ENCODE results near the gene DIO1.

The DIO1 gene

GRCh38 chr1:53894644-53895043 is 657 bp downstream of the DIO1 start:
- no peak for DNase-seq (ENCODE audit: low read depth)

GRCh38 chr1:53895421-53895820 is 1.4 kb downstream of the DIO1 start:
- DNase-seq (ENCODE audit: low read depth) = no peak

- DNase-seq (ENCODE audit: low read depth) = peak; percentile 87
Observed at GRCh38 chr1:53896635-53897229, 2.7 kb downstream of the DIO1 start.

GRCh38 chr1:53899206-53899628 is 5.2 kb downstream of the DIO1 start:
- DNase-seq (ENCODE audit: low read depth) = no peak

GRCh38 chr1:53899708-53900107 is 5.7 kb downstream of the DIO1 start:
- no peak for DNase-seq (ENCODE audit: low read depth)

- no peak for DNase-seq (ENCODE audit: low read depth)
Observed at GRCh38 chr1:53902235-53903138, 8.5 kb downstream of the DIO1 start.

GRCh38 chr1:53905509-53905908 is 11.5 kb downstream of the DIO1 start:
- DNase-seq (ENCODE audit: low read depth) = no peak

- DNase-seq (ENCODE audit: low read depth) = no peak
Observed at GRCh38 chr1:53906121-53906520, 12.1 kb downstream of the DIO1 start.

- no peak for DNase-seq (ENCODE audit: low read depth)
Observed at GRCh38 chr1:53909946-53910345, 16.0 kb downstream of the DIO1 start.

- DNase-seq (ENCODE audit: low read depth) = no peak
Observed at GRCh38 chr1:53911442-53911841, 17.5 kb downstream of the DIO1 start.

- DNase-seq (ENCODE audit: low read depth) = no peak
Observed at GRCh38 chr1:53913352-53914033, 19.5 kb downstream of the DIO1 start.

GRCh38 chr1:53918343-53918742 is 24.4 kb downstream of the DIO1 start:
- no peak for DNase-seq (ENCODE audit: low read depth)

GRCh38 chr1:53919675-53920066 is 25.7 kb downstream of the DIO1 start:
- DNase-seq (ENCODE audit: low read depth) = no peak

- no peak for DNase-seq (ENCODE audit: low read depth)
Observed at GRCh38 chr1:53927376-53927881, 33.4 kb downstream of the DIO1 start.

GRCh38 chr1:53929246-53929960 is 35.4 kb downstream of the DIO1 start:
- DNase-seq (ENCODE audit: low read depth) = no peak

GRCh38 chr1:53930932-53931331 is 36.9 kb downstream of the DIO1 start:
- no peak for DNase-seq (ENCODE audit: low read depth)

GRCh38 chr1:53931523-53931922 is 37.5 kb downstream of the DIO1 start:
- DNase-seq (ENCODE audit: low read depth) = no peak

- no peak for DNase-seq (ENCODE audit: low read depth)
Observed at GRCh38 chr1:53934170-53934765, 40.3 kb downstream of the DIO1 start.

GRCh38 chr1:53936430-53936829 is 42.4 kb downstream of the DIO1 start:
- DNase-seq (ENCODE audit: low read depth) = no peak

- no peak for DNase-seq (ENCODE audit: low read depth)
Observed at GRCh38 chr1:53938136-53938830, 44.3 kb downstream of the DIO1 start.
